Measurements from ENCODE around the gene ST3GAL2.

The ST3GAL2 gene, protein sequence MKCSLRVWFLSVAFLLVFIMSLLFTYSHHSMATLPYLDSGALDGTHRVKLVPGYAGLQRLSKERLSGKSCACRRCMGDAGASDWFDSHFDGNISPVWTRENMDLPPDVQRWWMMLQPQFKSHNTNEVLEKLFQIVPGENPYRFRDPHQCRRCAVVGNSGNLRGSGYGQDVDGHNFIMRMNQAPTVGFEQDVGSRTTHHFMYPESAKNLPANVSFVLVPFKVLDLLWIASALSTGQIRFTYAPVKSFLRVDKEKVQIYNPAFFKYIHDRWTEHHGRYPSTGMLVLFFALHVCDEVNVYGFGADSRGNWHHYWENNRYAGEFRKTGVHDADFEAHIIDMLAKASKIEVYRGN

DNA sequence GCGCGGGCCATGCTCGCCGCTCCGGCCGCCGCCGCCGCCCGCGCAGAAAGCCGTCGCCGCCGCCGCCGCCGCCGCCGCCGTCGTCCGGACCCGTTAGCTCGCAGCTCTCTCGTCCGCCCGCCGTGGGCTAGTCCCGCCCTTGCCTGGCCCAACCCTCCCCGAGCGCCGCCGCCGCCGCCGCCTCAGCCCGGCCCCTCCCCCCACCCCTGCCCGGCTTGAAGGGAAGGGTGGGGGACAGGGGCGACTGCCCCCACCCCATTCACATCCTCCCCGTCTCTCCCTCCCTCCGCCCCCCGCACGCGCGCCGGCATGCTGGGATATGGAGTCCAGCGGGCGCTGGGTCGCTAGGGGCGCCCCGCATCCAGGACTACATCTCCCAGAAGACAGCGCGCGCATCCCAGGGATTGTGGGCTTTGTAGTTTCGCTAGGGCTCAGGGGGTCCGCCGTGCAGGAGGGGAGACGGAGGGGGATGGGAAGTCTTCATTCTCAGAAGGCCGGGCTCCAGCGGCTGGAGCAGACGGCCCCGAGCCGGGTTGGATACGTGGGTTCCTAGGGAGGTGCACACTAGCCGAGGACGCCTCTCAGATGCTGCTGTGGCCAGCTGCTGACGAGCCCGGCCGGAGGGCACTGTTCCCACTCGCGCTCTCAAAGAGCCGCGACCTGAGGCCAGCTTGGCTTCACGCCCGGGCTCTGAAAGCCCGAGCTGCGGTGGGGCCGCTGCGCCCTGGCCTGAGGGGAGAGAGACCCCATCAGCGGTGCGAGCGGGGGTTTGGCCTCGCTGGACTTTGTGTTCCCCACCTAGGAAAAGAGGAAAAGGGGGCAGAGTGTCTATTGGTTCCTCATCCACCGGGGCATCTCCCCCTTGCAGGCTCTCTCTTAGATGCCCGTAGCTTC, at the start of gene ST3GAL2:
ST3GAL2 (minus strand) TSS at position 132 of the 894 bp plus-strand sequence. CDS start 40,570 bp downstream, outside the sequence.
- peak; percentile 46 to 53 for DNase-seq

GRCh38 chr16:70484867-70485266, 46.0 kb upstream of the ST3GAL2 start:
- no peak for DNase-seq

DNA sequence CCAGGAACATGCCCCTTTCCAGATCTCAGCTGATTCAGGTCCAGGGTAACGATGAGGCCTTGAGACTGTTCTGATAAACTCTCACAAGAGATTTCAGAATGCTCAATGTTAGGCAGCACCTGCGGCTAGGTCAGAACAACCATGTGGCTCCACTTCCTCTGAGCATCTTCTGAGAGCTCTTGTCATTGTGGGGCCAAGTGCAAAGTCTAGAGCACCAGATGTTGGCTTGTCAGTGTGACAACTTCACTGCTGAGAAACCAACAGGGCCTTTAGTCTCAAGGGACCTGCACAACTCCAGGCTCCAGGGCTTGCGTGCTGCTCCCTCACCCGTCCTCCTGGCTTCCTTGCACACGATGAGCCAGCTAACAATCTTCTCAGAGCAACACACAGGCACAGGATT, 44.5 kb upstream of the ST3GAL2 start:
- no peak for DNase-seq

GRCh38 chr16:70482624-70483023, 43.7 kb upstream of the ST3GAL2 start:
- no peak for DNase-seq

DNA sequence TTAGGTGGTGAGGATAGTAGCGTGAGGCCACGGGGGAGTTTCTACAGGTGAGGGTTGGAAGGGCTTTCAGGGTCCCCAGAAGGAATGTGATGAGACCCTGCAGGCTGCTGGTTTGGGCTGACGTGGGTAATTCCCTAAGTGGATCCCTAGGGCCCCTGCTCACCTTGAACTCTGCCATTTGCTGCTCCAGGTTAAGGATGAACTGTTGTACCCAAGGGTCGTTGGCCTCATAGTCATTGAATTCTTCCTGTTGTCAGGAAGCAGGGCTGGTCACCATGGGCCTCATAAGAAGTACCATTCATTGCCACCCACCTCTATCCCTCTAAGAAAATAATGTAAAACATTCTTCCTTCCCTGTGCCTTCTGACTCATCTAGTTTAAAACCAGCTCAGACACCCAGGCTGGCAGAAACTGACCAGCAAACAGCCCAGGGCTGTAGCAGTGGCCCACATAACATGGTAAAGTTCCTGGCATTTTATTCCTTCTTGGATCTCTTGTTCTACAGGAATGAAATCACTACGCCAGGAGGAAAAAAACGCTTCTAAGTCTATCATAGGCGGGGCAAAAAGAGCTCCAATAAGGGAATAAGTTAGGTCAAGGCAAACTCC, 43.1 kb upstream of the ST3GAL2 start:
- DNase-seq: no peak

DNA sequence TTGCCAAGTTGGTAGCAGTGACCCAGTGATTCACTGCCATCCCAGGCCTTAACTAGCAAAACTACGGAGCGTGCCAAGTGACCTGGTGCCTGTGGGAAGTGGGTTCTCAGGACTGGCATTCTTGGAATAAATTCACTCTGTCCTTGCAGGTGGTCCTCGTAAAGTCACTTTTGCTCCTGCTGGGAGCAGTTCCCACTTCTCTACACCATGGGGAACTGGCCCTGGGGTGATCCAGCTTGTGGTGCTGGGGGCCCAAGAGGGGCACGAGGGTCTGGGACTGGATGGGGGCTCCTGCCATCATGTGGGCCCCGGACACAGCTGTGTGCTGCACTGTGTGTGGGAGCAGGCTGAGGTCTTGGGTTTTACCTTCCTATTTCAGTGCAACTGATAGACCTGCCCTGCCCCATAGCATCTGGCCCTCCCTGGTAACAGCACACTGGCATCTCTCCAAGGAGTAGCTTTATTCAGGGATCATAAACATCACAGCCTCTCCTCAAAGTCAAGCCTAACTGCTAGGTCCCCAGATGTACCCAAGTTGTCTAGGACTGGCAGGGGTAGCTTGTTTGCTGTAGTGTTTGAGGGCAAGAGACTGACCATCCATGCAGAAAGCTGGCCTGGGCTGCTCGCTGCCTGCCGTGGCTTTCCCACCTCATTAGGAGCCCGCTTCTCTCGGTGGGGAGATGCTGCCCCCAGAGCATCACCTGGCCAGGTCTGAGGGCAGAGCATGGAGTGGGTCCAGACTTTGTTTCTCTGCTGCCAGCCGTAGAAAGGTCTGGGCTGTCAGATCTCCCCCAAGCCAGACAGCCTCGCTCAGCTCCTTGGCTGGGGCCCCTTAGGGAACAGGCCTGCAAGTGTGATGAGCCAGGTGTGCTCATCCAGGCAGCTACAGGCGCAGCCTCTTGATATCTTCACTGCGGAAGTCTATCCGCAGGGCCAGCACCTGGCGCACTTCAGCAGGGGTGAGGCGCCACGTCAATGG, 41.5 kb upstream of the ST3GAL2 start:
- no peak for DNase-seq

GRCh38 chr16:70478912-70479341, 40.0 kb upstream of the ST3GAL2 start:
- no peak for DNase-seq

- no peak for DNase-seq
These were observed 39.3 kb upstream of the ST3GAL2 start for GRCh38 chr16:70478169-70478568.

DNA sequence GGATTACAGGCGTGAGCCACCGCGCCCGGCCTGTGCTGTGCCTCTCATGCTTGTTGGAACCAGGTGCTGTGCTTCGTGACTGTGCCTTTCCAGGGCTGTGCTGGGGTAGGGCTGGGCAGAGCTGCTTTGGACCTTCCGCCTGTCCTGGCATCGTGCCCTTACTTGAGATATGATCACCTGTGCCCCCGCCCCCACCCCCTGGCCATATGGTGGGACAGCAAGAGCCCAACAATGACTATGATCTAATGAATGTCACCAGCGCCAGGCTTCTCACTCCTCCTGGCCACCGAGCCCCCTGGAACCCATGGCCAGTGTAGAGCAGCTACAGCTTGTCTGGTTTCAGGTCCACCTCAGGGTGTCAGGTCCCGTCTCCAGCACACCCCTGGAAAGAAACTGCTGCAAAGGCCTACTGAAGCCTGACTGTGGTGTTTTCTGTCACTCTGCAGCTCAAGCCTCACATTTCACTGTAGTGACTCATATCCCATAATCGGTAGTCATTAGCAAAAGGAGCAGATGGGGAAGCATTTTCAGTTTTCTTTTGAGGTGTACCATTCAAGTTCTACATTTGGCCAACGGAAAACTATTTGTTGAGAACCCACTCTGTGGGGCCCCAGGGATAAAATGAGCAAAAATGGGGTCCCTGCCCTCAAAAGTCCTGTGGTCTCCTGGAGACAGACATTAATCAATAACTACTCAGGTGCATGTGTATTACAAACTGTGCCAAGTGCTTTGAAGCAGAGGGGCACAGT, 37.5 kb upstream of the ST3GAL2 start:
- DNase-seq: no peak

DNA sequence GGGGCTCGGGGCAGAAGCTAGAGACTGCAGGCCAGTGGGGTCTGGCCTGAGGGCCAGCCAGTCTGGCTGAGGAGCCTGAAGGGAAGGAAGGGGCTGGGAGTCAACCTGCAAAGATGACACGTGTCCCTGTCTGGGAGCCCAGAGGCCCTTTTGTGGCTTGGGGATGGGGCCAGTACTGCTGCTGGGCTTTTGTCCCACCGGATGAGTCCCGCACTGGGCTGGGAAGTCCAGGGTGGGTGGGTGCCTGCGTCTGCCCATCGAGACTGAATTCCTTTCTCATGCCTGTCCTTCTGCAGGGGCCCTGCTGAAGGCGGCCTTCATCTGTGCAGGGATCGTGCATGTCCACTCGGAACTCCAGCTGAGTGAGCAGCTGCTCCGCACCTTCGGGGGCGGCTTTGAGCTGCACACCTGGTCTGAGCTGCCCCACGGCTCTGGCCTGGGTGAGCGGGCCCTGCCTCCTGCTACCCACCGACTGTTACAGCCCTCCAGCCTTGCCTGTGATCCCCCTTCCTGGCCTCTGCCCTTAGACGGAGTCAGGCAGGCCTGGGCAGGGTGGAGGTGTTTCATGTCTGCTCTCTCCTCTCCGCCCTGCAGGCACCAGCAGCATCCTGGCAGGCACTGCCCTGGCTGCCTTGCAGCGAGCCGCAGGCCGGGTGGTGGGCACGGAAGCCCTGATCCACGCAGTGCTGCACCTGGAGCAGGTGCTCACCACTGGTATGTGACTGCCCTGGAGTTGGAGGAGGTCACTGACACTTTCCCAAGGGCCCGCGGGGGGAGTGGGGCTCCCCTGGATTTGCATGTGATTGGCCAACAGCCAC, 36.4 kb upstream of the ST3GAL2 start:
- DNase-seq: no peak

DNA sequence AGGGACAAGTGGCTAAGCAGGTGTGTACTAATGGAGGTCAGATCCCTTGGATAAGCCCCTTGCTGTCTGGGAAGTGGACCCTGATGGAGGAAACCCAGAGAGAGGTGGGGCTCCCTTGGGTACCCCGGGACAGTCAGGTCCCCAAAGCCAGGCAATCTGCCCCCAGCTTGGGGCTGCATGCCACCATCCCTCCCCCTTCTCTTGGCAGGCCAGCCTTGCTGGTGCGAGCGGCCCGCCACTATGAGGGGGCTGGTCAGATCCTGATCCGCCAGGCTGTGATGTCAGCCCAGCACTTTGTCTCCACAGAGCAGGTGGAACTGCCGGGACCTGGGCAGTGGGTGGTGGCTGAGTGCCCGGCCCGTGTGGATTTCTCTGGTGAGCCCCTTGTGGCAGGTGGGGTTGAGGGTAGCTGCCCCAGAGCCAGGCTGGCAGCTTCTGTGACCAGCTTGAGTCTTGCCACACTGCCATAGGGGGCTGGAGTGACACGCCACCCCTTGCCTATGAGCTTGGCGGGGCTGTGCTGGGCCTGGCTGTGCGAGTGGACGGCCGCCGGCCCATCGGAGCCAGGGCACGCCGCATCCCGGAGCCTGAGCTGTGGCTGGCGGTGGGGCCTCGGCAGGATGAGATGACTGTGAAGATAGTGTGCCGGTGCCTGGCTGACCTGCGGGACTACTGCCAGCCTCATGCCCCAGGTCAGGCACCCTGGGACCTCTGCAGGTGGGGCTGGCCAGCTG, 35.6 kb upstream of the ST3GAL2 start:
- no peak for DNase-seq

GRCh38 chr16:70473446-70474319, 34.8 kb upstream of the ST3GAL2 start:
- no peak for DNase-seq

DNA sequence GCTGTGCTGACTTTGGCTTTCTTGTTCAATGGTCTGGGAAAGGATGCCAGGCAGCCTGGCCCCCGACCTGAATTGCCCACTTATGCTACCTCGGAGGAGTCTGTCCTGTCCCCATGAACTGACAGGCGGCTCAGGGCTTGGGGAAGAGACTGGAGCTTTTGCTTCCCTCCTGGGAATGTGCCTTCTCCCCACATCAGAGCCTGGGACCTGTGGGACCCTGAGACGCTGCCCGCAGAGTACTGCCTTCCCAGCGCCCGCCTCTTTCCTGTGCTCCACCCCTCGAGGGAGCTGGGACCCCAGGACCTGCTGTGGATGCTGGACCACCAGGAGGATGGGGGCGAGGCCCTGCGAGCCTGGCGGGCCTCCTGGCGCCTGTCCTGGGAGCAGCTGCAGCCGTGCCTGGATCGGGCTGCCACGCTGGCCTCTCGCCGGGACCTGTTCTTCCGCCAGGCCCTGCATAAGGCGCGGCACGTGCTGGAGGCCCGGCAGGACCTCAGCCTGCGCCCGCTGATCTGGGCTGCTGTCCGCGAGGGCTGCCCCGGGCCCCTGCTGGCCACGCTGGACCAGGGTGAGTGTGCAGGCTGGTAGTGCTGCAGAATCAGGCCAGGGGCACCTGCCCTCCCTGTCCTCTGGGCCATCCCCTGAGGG, 34.0 kb upstream of the ST3GAL2 start:
- no peak for DNase-seq

GRCh38 chr16:70470927-70471341, 32.0 kb upstream of the ST3GAL2 start:
- no peak for DNase-seq

DNA sequence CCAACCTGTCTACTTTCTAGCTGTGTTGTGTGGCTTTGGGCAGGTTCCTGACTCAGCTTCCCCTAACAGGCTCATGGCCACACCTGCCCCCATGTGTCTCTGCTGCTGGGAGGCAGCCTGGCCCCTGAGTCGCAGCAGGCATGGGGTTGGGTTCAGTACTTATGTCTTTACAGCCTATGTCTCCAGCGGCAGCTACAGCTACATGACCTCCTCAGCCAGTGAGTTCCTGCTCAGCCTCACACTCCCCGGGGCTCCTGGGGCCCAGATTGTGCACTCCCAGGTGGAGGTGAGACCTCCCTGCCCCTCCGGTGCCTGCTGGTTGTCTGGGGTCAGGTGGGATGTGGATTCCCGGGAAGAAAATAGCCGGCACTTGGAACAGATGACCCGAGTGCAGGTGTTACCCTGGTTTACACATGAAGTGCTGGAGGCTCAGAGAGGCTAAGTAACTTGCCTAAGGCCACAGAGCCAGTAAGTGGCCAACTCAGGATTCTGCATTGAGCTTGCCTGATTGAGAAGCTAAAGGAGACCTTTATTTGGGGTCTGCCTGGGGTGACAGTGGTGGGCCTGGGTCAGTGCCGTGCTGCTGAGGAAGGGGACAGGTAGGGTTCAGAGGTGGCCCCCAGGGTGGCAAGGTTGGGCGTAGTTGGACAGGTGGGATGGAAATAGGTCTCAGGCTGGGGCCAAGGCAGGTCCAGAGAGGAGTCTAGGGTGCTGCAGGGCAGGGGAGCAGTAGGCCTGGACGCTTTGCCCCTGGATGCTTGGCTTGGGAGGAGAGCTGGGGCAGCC, 31.4 kb upstream of the ST3GAL2 start:
- no peak for DNase-seq

DNA sequence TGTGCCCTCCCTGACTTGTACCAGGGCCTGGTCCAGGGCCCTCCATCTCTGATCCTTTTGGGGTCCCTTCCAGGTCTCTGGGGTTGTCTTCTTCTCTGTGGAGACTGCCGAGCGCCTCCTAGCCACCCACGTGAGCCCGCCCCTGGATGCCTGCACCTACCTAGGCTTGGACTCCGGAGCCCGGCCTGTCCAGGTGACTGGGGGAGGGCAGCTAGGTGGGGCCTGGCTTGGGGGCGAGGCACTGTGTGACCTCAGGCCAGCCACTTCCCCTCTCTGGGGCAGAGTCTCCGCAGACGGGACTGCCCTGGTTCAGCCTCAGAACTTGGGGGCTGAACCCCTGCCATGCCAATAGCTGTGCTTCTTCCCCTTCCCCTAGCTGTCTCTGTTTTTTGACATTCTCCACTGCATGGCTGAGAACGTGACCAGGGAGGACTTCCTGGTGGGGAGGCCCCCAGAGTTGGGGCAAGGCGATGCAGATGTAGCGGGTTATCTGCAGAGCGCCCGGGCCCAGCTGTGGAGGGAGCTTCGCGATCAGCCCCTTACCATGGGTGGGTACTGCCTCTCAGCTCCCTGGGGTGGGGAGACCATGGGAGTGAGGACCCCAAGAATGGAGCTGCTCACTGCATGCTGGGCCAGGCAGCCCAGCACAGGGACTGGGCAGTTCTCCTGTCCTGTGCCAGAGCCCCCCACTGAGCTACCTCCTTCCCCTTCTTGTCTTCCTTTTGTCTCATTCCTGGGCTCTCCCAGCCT, 30.1 kb upstream of the ST3GAL2 start:
- DNase-seq: no peak

DNA sequence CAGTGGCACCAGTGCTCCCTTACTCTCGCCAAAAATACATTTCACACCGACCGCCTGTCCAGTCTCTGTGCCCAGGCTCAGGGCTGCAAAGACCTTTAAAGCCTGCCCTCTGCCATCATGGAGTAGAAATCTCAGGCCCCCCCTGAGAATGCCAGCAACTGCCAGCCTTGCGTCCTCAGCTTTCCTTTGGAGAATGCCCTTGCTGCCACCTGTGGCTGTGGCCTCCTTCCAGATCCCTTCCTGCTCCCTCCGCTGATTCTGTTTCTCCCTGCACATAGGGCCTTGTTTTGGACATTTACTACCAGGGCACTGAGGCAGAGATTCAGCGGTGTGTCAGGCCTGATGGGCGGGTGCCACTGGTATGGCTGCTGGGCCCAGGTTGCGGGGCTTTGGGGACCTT, 28.7 kb upstream of the ST3GAL2 start:
- no peak for DNase-seq
